Measurements from ENCODE around the gene PKP4. TPM values are rescaled to one million over a fixed set of nuclear protein-coding genes. Genes with fewer than 3 reads are reported as not detected.

PKP4 gene
- total RNA-seq, 1 donor from 2014 or later = 112 TPM

- no peak for DNase-seq
These were observed 262.7 kb downstream of the PKP4 start for GRCh38 chr2:158719403-158719802.

DNA sequence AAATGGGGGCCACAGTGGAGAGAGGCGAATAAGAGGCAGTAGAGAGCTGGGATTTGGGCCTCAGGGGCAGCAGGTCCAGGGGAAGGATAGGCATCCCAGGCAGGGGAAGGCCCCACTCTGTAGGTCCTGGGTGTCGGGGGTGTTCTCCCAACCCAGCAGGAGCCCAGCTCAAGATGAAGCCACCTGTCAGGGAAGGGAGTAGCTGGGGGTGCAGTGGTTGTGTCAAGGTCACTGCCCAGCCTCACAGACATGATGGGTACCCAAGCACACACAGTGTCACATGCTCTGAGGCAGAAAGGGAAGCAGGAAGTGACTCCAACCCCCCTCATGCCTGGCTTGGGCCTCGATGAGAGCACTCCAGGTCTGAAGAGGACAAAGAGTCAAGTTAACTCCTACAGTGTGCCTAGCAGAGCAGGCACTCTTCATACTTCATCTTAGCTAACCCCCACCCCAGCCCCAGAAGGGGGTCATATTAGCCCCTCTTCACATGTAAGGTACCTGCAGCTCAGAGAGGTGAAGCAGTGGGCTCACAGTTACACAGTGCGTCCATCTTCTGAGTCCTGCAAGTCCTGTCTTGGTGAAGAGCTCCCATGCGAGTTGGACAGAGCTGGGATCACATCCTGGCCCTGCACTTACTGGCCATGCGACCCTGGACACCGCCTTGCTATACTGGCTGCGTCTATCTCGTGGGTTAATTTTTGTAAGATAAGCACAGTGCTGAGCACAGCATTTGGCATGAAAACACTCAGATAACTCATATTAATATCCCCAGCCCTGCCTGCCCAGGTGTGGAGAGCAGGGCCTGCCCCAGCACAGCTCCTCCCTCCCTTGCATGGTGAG lies 265.7 kb downstream of the PKP4 start:
- no peak for DNase-seq

DNA sequence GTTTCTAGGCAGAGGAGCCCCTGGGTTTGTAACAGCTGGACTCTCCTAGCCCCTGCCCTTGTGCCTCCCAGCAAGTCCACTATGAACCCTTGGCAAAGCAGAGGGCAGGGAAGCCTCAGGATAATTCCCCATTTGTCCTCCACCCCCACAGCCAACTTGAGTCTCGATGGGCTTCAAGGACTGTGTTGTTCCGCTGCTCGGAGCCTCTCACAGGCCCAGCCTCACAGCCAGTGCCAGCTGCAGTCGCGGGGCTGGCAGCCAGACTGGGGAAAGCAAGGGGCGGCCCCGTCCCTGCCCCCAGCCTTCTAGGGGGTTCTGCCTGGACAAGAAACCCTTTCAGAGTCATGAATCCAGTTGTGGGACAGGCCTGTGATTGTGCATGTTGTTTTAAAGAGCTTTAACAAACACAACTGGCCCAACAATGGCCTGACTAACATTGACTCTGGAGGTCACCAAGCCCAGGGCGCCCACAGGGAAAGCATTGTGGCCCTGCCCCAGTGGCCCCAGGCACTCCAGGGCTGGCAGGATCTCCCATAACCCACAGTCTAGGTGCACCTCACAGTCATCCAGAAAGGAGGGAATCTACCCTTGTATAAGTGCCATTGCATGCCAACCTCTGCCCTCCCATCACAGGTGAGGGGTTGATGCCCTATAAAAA lies 266.6 kb downstream of the PKP4 start:
- peak; percentile 87 for DNase-seq

DNA sequence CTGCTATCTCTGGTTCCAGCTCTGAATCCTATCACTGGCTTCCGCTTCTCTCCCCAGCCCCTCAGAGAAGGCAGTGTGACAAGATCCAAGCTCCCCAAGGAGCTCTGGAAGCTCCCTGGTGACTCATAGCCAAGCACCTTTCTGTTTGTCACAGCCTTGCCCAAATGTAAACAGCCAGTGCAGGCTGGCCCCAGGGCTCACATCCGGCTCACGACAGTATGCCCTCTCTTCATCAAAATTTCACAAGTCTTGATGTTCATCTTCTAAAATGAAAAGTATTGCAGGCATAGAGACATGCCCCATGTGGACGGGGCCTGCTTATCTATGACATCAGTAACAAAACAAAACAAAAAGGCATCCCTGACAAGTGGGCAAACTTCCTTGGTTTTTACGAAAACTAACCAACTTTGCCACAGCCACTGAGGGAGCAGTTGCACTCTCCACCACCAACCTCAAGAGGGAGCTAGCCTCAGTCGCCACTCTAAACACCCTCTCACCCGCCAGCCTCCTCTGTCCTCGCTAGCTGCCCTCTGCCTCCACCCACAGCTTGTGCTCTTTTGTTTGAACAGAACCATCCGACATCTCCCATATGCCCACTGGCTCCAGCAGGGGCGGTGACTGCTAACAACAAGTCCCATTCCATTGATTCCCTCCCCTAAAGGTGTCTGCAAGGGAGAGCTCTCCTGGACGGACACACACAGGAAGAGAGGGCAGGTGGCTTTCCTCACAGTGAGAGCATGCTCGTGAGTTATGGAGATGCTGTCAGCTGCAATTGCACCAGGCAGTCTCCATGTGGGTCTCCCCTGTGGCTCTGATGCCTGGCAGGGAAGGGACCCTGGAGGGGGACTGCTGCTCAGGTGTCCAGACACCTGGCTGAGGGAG lies 267.4 kb downstream of the PKP4 start:
- no peak for DNase-seq

DNA sequence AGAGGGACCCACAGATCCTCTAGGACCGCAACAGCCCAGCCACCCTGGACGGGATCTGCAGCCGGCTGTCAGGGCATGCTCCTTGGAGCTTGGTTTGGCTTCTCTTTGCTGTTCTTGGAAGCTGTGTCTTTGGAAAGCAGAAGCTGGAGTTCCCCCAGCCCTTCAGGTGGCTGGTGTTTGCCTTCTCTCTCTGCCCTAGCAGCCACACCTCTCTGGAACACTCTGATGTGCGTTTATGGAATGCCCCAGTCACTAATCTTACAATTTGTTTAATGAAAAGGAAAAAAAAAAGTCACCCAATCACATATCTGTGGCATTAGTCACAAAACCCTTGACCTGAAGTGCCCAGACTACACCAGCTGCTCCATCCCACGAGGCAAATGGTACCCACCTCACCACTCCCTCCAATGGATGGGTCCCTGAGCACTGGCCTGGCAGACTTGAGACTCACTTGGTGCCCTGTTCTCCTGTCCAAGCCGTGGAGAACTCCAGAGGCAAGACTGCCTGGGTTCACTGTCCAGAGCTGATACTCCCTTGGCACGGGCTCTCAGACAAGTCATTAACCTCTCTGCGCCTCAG lies 268.1 kb downstream of the PKP4 start:
- no peak for DNase-seq

DNA sequence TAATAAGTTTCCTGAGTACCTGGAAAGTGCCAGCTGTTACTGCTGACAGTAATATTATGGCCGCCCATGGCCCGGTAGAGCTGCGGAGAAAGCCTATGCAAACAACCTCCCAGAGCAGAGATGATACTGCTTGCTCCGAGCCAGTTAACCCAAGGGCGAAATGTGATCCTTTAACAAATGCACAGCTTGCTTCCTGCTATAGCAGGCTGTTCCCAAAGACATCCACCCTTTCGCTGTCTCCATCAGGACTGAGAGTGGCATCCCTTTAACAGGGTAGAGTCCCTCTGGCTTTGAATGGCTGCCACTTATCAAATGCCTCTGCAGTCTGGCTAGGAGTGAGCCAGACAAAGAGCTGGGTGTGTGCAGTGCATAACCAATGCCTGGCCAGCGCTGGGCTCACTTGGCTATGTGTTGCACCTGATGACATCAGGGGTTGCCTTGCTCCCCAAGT lies 268.7 kb downstream of the PKP4 start:
- no peak for DNase-seq

GRCh38 chr2:158726911-158727592 lies 270.3 kb downstream of the PKP4 start:
- DNase-seq = peak; percentile 78

DNA sequence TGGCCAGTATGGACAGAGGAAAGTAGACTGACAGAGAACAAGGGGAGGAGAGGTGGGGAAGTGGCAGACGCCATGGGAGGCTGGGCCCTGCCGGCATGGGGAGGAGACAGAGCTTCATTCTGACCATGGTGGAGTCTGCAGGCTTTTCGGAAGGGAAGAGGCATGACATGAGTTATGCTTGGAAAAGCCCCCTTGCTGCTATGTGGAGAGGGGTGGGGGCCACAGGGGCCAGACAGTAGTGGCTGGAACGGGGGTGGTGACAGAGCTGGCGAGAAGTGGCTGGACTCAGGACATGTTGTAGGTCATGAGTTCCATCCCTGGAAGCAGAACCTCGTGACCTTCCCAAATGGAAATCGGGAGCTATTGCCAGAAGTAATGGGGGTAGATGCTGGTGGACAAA lies 271.7 kb downstream of the PKP4 start:
- no peak for DNase-seq

GRCh38 chr2:158729451-158729850 lies 272.7 kb downstream of the PKP4 start:
- DNase-seq = no peak

GRCh38 chr2:158729873-158730620 lies 273.3 kb downstream of the PKP4 start:
- peak; percentile 13 for DNase-seq

DNA sequence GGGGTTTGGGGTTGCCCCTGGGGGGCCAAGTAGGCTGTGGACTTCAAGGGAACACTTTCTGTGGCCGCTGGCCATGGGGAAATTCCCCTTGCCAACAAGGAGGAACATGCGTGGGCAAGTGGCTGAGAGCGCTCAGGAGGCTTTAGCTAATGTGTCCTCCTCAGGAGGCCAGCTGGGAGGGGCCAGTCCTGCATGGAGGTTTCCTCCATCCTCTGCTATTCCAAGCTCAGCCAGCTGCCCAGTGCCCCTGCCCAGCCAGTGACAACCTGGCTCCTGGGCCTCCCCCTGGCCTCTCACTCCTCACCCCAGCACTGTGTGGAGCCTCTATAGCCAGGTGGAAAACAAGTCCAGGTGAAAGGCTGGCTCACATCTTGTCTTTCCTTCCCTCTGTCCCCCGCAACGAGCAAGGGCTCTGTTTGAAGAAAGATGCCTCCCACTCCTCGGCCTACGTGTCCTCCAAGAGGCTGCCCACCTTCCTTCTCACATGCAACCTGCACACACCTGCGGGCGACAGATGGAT lies 273.9 kb downstream of the PKP4 start:
- DNase-seq = no peak

DNA sequence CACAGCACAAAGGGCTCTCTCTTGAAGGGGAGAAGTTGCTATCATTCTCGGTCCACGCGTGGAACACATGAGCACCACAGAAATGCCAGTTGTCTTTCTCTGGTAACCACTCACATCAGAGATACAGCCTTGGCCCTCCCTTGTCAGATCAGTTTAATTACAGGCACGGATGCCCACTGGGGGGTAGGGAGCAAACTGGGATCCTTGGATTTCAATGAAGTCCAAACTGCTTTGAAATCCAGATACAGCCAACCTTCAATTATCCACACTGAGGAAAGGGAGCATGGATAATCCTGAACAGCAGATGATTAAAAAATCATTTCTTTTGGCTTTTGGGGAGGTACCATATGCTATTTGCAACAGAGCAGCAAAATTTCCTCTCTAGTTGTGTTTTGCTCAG lies 274.6 kb downstream of the PKP4 start:
- DNase-seq = no peak

Small RNAs within 50 kb of the gene (small RNA-seq; reads per million reads assigned to genes)
- not detected for gene AC005042.3
- gene RN7SL393P = not detected

Other genes starting within 250 kb of the PKP4 start
- 25.7 TPM for gene CCDC148, start 199 bp upstream of the PKP4 start, total RNA-seq

Measured in occipital lobe (tissue), 3 donors.